Ecto neural progenitor cell (in vitro differentiated cells): ENCODE results near the gene NPM1.
A peak's percentile ranks its signal among the peaks of the same experiment; 100 is the strongest.
"Not testable (repeated sequence)": the region's sequence is repeated elsewhere in the genome, so short reads cannot be mapped to it uniquely, and the experiment has no call there.

ENCODE experiments used
- DNase-seq: peaks from one replicate; pipeline ENCODE4 v3.0.0-alpha.2; 2018; ENCODE audit warnings: low spot score

NPM1 gene

GRCh38 chr5:171387345-171387969 lies at the start of gene NPM1:
Gene NPM1, plus strand, starts transcription at chr5:171387849. Its CDS starts 100 bp downstream, at chr5:171387949.
- peak; percentile 99 for DNase-seq

- no peak for DNase-seq
These were observed 47.6 kb upstream of the NPM1 start for GRCh38 chr5:171340042-171340441.

GRCh38 chr5:171340491-171340890 lies 47.2 kb upstream of the NPM1 start:
- no peak for DNase-seq

- no peak for DNase-seq
These were observed 45.1 kb upstream of the NPM1 start for GRCh38 chr5:171342362-171343111.

GRCh38 chr5:171344936-171345608 lies 42.6 kb upstream of the NPM1 start:
- no peak for DNase-seq

GRCh38 chr5:171351536-171352073 lies 36.0 kb upstream of the NPM1 start:
- DNase-seq, result no peak

- no peak for DNase-seq
These were observed 32.3 kb upstream of the NPM1 start for GRCh38 chr5:171355302-171355724.

- no peak for DNase-seq
These were observed 29.8 kb upstream of the NPM1 start for GRCh38 chr5:171357843-171358242.

GRCh38 chr5:171361151-171361550 lies 26.5 kb upstream of the NPM1 start:
- not testable (repeated sequence) for DNase-seq

GRCh38 chr5:171363249-171363648 lies 24.4 kb upstream of the NPM1 start:
- not testable (repeated sequence) for DNase-seq

GRCh38 chr5:171363846-171364245 lies 23.8 kb upstream of the NPM1 start:
- no peak for DNase-seq

- no peak for DNase-seq
These were observed 22.3 kb upstream of the NPM1 start for GRCh38 chr5:171365351-171365750.

- DNase-seq, result no peak
These were observed 21.0 kb upstream of the NPM1 start for GRCh38 chr5:171366645-171367044.

- no peak for DNase-seq
These were observed 20.0 kb upstream of the NPM1 start for GRCh38 chr5:171367424-171368370.

- DNase-seq, result no peak
These were observed 18.6 kb upstream of the NPM1 start for GRCh38 chr5:171369056-171369455.

GRCh38 chr5:171369898-171370297 lies 17.8 kb upstream of the NPM1 start:
- DNase-seq, result no peak

- peak; percentile 15 for DNase-seq
These were observed 16.8 kb upstream of the NPM1 start for GRCh38 chr5:171370881-171371280.

- no peak for DNase-seq
These were observed 16.3 kb upstream of the NPM1 start for GRCh38 chr5:171371326-171371725.

GRCh38 chr5:171379961-171380360 lies 7.7 kb upstream of the NPM1 start:
- peak; percentile 18 for DNase-seq

GRCh38 chr5:171384416-171384815 lies 3.2 kb upstream of the NPM1 start:
- DNase-seq, result not testable (repeated sequence)

GRCh38 chr5:171384999-171385398 lies 2.6 kb upstream of the NPM1 start:
- DNase-seq, result not testable (repeated sequence)
